ENCODE measurements around the gene STK31.

DNA sequence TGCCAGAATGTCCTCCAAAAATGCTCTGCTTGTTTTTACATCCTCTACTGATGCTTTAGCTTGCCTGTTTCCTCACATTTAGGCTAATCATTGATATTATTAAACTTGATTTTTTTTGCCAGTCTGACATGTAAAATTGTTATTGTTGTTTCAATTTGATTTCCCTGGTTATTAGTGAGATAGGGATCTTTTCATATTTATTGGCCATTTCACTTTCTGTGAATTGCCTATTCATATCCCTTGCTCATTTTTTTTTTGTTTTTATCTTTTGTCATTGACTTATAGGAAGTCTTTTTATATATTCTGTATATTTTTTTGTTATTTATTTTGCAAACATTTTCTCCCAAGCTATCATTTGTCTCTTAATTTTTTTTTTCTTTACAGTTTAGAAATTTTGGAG lies 16.8 kb upstream of the STK31 start:
- TF ChIP-seq, protein P1, sequence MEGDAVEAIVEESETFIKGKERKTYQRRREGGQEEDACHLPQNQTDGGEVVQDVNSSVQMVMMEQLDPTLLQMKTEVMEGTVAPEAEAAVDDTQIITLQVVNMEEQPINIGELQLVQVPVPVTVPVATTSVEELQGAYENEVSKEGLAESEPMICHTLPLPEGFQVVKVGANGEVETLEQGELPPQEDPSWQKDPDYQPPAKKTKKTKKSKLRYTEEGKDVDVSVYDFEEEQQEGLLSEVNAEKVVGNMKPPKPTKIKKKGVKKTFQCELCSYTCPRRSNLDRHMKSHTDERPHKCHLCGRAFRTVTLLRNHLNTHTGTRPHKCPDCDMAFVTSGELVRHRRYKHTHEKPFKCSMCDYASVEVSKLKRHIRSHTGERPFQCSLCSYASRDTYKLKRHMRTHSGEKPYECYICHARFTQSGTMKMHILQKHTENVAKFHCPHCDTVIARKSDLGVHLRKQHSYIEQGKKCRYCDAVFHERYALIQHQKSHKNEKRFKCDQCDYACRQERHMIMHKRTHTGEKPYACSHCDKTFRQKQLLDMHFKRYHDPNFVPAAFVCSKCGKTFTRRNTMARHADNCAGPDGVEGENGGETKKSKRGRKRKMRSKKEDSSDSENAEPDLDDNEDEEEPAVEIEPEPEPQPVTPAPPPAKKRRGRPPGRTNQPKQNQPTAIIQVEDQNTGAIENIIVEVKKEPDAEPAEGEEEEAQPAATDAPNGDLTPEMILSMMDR (optimal IDR thresholded peaks at IDR 0.05 in 1 of 3, IDR thresholded peaks at IDR 0.05 in 1 of 3, conservative IDR thresholded peaks at IDR 0.05 in 1 of 3; ENCODE audit: extremely low read depth in 1 of 3, insufficient read depth in 2 of 3, low read length in 3 of 3), result no peak
- TF ChIP-seq EZH2 (IDR thresholded peaks at IDR 0.05; ENCODE audit: low read length), result no peak
